Measurements from ENCODE around the gene RNF38.
"Not testable (repeated sequence)": the region's sequence is repeated elsewhere in the genome, so short reads cannot be mapped to it uniquely, and the experiment has no call there.

RNF38 gene

DNA sequence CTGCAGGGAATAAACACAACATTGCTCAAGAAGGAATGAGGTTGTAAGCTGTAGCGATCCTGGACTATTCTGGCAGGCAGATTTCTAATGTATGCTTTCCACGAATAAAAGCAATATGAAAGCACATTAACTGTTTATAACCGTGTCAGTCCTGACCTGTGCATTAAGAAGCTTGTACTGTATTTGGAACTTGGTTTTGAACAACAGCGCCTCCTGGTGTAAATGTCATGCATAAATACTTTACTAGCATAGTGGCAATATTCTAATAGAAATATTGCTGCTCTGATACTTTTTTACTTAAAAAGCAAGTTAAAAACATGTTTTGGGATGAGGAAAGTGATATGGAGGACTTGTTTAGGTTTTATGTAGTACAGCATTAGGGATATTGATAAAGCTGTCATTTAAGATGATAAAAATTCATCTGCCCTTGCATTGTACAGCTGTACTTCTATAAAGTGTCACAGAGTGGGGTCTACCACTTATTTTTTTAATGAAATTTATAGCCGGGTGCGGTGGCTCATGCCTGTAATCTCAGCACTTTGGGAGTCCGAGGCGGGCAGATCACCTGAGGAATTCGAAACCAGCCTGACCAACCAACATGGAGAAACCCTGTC, 71.2 kb downstream of the RNF38 start:
- DNase-seq, result peak; percentile 24 to 55

DNA sequence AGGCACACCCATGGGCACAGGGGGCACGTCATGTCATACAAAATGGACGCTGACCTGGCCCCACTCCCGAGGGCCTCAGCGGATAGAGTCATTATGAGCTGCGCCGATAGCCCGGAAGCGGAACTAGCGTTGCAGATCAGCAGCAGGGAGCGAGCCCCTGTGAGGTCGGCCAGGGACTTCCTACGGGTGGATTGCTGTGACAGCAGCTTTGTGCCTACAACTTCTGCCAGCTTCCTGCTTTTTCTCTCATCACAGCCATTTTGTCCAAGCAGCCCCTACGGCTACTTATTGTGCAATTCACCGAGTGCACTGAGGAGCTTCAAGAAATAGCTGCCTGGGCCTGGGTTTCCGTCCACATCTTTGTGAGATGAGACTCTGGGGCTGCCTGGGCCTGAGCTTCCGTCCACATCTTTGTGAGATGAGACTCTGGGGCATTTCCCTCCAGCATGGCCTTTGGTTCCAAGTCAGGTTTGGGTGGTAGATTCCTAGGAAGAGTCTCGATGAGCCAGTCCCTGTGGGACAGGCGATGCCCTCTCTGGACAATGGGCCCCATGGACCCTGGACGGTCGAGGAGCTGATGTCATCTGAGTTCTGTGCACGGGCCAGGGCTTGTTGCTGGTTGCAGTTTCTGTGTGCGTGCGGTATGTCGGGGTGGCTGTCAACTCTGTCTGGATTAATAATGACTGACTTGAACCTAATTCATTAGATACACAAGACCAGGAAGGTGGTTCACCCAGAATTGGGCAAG, 74.8 kb downstream of the RNF38 start:
- no peak for DNase-seq

DNA sequence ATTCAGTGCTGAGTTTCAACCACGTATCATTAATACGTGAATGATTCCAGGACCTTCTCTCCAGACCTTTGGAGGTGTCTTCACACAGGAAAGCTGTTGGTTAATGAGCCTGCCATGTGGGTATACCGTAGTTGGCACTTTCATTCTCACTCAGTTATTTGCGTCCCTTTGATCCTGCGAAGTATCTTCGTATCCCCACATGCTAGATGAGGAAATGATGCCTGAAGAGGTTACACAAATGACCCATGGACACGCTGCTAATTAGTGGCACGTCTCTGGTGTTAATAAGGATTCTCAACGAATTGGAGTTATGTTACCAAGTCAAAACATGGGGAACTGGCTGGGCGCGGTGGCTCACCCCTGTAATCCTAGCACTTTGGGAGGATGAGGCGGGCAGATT, 76.1 kb downstream of the RNF38 start:
- DNase-seq, result no peak

DNA sequence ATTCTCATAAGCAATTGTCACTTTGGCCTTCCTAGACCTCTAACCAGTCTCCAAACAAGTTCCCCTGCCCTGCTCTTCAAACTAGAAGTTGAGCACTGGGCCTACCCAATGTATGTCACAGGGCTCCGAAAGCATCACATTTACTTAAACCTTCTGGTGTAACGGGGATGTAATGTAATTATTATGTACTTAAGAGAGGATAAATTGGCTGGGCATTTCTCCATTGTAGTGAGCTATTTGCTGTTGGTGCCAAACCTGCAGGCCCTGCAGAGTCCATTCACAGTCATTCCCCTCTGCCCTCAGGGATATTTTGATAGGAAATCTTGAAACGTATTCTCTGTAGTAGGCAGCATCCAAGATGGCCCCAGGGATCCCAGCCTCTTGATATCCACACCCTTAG, 77.6 kb downstream of the RNF38 start:
- no peak for DNase-seq

DNA sequence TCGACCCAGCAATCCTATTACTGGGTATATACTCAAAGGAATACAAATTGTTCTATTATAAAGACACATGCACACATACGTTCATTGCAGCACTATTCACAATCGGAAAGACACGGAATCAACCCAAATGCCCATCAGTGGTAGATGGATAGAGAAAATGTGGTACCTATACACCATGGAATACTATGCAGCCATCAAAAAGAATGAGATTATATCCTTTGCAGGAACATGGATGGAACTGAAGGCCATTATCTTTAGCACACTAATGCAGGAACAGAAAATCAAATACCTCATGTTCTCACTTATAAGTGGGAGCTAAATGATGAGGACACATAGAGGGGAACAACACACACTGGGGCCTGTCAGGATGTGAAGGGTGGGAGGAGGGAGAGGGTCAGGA, 78.2 kb downstream of the RNF38 start:
- DNase-seq, result not testable (repeated sequence)

DNA sequence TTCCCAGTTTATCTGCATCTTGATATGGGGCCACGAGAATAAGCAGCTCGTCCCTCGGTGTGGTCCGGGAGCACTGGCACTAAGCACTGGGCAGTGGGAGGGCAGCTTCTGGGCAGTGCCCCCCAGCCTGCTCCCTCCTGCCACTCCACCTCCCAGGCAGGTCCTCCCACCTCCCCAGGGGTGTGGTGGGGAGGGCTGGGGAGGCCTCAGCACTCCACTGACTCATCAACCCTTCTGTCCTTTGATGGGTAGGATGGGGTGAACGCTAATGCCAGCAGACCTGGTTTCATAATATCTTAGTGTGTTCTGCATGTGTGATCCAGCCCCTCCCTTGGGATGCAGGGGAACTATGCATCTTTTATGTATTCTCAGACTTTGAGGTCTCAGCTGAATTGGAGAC, 79.6 kb downstream of the RNF38 start:
- DNase-seq, result no peak

DNA sequence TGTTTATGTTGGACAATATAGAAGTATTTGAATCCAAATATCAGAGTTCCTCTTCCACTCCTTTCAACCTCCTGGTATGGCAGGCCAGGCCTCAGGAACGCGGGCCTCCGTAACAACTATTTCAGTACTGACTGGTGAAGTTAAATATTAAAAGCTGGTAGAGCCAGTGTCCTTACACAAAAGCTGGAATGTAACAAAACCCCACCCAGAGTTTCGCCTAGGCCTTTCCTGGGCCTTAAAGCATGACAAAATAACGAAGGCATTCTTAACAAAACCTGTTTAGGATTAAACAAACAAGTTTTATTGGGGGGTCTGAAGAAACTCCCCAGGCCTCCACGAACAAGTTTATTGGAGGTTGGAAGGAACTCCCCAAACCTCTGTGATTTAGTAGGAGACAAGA, 80.3 kb downstream of the RNF38 start:
- no peak for DNase-seq

DNA sequence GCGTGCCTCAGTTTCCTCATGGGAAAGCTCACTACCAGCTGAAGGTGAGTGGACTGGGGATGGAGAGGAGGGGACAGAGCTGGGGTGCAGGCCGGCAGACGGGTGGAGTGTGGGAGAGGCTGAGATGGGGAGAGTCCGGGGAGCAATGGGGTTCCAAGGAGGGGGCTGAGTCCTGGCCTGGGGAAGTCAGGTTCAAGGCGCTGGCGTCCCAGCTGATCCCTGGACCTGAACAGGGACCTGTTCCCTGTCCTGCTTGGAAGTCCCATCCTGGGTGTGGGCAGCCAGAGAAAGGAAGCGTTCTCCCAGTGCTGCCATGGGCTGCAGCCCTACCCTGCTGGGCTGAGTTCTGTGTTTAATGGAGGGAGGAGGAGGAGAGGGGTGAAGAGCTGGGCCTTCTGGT, 80.9 kb downstream of the RNF38 start:
- DNase-seq, result no peak

DNA sequence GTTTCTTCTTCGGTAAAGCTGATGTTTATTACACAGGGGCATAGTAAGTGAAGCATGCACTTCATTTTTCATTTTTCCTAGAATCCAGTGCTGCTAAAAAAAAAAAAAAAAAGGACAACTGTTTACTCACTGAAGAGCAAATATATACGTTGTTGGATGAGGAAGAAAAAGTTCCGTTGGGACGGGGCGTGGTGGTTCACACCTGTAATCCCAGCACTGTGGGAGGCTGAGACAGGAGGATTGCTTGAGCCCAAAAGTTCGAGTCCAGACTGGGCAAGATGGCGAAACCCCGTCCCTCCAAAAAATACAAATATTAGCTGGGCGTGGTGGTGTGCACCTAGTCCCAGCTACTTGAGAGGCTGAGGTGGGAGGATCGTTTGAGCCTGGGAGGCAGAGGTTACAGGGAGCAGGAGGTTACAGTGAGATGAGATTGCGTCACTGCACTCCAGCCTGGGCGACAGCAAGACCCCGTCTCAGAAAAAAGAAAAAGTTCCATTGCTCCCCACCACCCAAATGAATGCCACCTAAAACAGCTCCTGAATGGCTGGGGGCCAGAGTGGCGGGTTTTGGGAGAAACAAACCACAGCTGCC, 81.8 kb downstream of the RNF38 start:
- no peak for DNase-seq

DNA sequence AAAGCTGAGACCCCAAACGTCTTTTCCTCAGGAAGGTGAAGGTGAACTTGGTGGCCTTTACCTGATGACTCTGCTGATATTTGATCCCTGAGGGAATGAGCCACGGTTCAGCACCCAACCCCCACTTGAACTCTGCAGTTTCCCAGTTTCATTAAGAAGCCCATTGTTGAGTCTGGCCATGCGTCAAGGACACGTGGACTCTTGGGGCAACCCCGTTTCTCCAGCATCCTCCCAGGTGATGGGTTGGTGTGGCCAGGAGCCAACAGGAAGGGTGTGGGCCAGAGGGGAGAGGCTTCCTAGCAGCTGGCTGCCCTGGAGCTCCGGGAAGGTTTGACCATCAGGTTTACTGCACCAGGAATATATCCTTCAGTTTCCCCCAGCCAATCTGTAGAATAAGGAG, 82.3 kb downstream of the RNF38 start:
- no peak for DNase-seq

DNA sequence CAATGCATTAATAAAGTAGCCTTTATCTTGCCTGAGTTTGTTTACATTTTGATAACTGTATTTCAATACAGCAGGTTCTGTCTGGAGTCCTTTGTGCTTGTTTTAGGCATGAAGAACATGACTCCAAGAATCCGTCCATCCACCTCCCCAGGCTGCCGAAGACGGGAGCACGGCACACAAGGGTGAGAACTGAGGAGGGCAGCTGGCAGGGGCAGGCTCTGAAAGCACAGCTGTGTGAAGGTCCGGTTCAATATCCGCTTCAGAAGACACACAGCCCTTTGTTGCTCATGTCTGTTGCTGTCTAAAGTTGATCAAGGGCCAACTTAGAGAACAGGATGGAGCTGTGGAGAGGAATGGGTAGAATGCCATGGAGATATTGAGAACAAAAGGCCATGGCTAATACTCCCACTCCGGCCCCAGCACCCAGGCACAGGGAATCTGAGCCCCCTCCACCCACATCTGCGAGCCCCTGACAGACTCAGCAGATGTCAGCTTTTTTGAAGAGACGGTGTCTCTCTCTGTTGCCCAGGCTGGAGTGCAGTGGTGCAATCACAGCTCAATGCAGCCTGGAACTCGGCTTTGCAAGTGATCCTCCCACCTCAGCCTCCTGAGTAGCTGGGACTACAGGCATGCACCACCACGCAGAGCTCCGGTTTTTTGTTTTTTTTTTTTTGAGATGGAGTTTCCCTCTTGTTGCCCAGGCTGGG, 83.3 kb downstream of the RNF38 start:
- DNase-seq, result no peak

DNA sequence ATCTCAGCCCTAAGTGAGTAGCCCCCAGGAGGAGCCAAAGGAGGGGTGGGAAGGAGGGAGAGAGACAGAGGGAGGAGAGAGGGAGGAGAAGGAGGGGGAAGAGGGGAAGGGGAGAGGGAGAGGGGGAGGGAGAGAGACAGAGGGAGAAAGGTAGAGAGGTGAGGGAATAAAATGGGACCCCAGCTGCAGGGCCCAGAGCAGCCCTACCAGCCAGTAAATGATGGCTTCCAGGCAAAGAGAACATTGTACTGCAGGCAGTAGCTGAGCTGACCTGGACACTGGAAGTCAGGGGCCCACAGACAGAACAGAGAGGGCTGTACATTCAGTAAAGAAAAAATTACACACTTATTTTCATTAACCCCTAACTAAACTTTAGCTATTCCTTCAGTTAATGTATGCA, 84.0 kb downstream of the RNF38 start:
- DNase-seq, result no peak

DNA sequence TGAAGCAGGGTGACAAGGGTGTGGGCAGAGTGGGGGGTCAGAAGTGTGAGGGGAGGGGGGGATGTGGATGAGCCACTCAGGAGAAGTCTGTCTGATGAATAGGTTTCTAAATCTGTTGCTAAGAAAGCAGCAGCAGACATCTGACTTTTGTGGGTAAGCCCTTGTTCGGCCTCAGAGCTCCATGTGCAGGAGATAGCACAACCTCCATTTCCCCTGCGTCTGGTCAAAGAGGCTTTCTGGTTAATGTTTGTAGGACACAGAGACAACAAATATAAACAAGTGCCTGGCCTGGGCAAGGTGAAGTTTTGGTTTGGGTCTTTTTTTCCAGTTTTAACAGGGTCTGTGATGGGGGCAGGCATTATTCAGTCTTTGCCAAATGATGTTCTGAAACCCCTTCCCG, 84.8 kb downstream of the RNF38 start:
- DNase-seq, result no peak

DNA sequence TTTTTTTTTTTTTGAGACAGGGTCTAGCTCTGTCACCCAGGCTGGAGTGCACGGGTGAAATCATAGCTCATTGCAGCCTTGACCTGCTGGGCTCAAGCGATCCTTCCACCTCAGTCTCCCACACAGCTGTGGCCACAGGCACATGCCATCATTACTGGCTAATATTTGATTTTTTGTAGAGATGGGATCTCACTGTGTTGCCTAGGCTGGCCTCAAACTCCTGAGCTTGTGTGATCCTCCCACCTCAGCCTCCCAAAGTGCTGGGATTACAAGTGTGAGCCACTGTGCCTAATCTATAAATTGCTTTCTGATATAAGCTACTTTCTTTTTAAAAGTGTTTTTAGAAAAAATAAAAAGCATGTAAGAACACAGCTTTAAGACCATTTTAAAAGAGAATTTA, 85.3 kb downstream of the RNF38 start:
- DNase-seq, result no peak

DNA sequence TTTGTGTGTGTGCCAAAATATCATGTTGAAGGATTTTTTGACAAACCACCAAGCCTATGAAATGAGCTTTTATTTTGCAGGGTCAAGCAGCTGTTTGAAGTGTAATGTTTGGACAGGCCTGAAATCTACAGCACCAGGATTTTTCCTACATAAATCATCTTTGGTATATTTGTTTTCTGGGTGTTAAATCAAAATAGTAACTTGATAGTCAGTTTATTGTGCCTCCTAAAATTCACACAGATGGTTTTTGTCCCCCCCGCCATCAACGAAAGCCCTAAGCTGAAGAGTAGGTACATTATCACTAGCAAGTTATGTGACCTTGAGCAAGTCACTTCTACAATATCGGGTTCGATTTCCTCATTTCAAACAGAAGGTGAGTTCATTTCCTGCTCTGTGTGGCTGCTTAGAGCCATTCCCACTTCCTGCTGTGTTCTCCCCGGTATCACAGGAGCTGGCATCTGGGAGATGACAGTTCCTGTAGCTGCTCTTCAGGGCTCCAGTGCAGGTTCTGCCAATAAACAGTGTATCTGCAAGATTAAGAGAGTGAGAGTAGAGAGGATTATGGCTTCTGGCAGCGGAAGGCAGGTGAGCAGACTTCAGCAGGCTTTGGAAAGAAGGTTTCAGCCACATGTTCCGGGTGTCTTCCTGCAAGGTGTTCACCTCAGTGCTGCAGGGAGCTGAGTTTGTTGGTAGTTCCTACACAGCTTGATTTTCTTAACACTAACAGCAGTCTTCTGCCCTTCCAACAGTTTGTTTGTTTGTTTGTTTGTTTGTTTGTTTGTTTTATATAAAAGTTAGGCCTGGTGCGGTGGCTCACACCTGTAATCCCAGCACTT, 93.4 kb downstream of the RNF38 start:
- no peak for DNase-seq

DNA sequence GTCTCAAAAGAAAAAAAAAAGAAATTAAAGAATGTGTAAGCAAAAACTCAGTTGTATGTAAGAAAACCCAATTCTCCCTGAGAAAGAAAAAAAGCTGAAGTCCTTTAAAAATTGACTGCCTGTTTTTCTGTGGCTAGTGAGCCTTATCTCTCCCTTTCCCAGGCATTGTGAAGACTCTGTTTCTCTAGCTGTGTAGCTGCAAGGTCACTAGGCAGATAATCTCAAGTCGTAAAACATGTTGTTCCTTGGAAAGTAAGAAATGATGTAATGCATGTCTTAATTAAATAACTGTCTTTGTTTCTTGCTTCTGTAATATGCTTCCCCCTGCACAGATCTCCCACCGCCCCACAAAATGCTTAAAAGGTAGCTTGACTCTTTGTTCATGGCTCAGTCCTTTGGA, 95.7 kb downstream of the RNF38 start:
- not testable (repeated sequence) for DNase-seq

DNA sequence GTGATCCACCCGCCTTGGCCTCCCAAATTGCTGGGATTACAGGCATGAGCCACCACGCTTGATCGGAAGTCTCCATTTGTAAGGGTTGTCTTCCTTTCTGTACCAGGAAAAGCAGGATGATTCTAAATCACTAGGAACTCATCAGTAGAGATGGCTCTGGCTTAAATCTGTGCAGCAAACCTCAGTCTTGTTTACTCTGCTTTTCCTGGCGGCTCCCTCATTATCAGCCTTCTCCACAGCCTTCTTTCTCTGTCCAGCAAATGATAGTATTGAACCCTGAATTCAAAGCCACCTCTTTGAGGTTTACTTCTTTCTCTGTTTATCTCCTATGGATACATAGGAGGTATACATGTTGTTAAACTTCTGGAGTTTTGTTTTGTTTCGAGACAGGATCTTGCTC, 98.8 kb downstream of the RNF38 start:
- DNase-seq, result no peak

DNA sequence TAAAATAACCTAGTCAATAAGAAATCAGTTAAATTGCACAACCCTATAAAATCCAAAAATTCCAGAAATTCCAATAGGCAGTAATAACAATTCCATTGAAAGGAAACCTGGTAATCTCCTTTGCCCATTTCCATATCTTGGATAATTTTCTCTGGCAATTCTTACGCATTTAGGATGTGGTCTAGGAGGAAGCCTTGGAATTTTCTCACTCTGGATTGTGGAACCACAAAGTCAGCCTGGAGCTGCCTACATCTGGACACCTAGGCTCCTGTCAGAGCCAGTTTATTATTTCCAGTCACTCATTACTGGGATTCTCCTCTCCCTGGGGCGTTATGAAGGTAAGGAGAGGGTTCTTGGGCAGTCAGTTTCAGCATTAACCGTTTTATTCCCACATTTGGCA, 101.5 kb downstream of the RNF38 start:
- no peak for DNase-seq

DNA sequence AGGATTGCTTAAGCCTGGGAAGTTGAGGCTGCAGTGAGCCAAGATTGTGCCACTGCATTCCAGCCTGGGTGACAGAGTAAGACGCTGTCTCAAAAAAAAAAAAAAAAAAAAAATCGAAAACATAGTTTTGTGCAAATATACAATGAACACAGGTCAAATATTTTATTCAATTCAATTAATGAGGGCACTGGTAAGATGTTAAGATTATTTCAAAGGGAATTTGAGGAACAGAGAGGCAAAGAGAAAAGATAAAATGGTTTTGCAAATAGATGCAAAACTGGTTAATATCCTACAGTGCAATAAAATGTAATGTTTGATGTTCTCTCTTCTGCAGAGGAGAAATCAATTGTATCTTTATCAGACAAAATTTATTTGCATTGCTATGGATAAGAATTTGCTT, 102.3 kb downstream of the RNF38 start:
- DNase-seq, result no peak

DNA sequence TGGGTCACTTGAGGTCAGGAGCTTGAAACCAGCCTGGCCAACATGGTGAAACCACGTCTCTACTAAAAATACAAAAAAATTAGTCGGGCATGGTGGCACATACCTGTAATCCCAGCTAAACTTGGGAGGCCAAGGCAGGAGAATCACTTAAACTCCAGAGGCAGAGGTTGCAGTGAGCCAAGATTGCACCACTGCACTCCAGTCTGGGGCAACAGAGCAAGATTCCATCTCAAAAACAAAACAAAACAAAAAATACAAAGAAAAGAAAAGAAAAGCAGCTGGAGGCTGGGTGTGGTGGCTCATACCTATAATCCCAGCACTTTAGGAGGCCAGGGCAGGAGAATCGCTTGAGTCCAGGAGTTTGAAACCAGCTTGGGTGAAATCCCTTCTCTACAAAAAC, 105.1 kb downstream of the RNF38 start:
- DNase-seq, result not testable (repeated sequence)

DNA sequence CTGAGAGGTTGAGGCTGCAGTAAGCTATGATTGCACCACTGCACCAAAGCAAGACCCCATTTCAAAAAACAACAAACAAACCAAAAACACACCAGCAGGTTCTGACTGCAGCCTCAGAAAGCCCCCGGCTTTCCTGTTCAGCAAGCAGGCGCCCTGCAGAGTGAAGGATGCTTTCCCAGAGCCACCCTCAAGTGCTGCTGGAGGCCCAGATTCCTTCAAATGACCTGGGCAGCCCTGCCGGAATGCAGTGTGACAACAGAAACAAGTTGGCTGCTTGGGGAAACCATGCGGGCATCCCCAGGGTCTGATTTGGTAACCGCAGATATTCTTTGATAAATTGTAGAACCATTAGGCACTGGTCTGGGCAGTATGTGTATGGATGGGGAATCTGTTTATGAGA, 106.2 kb downstream of the RNF38 start:
- no peak for DNase-seq

DNA sequence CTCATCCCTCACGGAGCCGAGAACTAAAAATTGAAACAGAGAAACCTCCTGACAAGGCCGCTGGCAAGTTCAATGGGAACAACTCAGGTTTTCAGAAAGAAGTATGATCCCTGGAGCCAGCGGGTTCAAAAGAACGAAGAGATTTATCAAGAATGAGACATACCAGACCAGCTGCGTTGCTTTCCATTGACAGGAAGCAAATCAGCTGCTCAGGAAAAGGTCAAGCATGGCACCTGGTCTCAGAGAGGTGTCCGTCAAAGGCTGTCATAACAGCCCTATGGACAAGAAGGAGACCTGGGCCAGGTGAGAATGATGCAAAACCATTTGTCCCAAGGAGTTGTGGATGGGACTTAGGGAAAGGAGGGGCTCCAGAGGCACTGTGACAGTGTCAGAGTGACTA, 106.9 kb downstream of the RNF38 start:
- DNase-seq, result no peak

DNA sequence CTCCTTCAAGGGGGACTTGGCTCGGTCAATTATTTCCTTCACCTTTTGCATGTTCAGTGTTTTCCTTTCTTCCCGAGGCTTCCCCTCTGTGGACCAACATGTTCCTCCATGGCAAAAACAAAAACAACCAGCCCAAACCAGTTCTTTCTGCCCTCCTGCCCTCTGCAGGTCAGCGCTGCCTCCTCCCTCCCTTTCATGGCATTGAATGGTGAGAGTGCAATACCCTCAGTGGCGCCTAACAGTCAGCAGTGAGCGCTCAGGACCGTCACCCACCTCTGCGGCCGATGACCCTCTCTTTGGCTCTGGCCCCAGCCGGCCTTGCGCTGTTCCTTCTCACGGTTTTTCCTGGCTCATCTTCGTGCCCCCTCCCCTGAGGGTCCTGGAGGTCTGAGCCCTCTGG, 107.4 kb downstream of the RNF38 start:
- DNase-seq, result no peak

All from NCI-H1930 (cell line).